PFSK-1 (cell line): Measurements from ENCODE around the gene MUC4.

Experiments
- FOXP2 ChIP-seq: optimal IDR thresholded peaks from 2 replicates; pipeline ENCODE3; 2011; ENCODE audit warnings: borderline replicate concordance, control low read depth, inconsistent platforms; ENCODE audit not compliant: insufficient read depth; ENCODE audit errors: extremely low read length, extremely low read depth
- POLR2AphosphoS5 ChIP-seq: IDR thresholded peaks from 2 replicates; pipeline ENCODE4 v1.6.1; 2012; ENCODE audit warnings: low read depth, mild to moderate bottlenecking, control low read depth, low read length, moderate library complexity
- REST ChIP-seq, 2 experiments: IDR thresholded peaks; 2 replicates each; pipeline versions ENCODE4 v1.6.1 to v1.8.0; 2011 to 2012; ENCODE audit warnings: low read depth in 2 of 2, low read length in 2 of 2, control low read depth in 1 of 2, inconsistent platforms in 1 of 2, mild to moderate bottlenecking in 1 of 2, moderate library complexity in 1 of 2; ENCODE audit not compliant: insufficient read depth in 1 of 2
- SIN3A ChIP-seq: IDR thresholded peaks from 2 replicates; pipeline ENCODE4 v1.6.1; 2012; ENCODE audit warnings: mild to moderate bottlenecking, low read length, moderate library complexity, borderline replicate concordance; ENCODE audit not compliant: insufficient read depth
- TAF1 ChIP-seq: IDR thresholded peaks from 2 replicates; pipeline ENCODE4 v1.6.1; 2012; ENCODE audit warnings: low read length, control low read depth, borderline replicate concordance; ENCODE audit not compliant: insufficient read depth

Gene MUC4

GRCh38 chr3:195817578-195818135, 5.9 kb upstream of the MUC4 start:
- TF ChIP-seq SIN3A (no peak), TAF1 (no peak), REST (IDR thresholded peaks at IDR 0.05; ENCODE audit: insufficient read depth in 1 of 2, low read depth in 2 of 2, low read length in 2 of 2) (no peak), POLR2AphosphoS5 (no peak), FOXP2 (no peak)

GRCh38 chr3:195815169-195815771, 3.5 kb upstream of the MUC4 start:
- TF ChIP-seq TAF1 (no peak), REST (IDR thresholded peaks at IDR 0.05; ENCODE audit: insufficient read depth in 1 of 2, low read depth in 2 of 2, low read length in 2 of 2) (no peak), POLR2AphosphoS5 (no peak), SIN3A (no peak), FOXP2 (no peak)

DNA sequence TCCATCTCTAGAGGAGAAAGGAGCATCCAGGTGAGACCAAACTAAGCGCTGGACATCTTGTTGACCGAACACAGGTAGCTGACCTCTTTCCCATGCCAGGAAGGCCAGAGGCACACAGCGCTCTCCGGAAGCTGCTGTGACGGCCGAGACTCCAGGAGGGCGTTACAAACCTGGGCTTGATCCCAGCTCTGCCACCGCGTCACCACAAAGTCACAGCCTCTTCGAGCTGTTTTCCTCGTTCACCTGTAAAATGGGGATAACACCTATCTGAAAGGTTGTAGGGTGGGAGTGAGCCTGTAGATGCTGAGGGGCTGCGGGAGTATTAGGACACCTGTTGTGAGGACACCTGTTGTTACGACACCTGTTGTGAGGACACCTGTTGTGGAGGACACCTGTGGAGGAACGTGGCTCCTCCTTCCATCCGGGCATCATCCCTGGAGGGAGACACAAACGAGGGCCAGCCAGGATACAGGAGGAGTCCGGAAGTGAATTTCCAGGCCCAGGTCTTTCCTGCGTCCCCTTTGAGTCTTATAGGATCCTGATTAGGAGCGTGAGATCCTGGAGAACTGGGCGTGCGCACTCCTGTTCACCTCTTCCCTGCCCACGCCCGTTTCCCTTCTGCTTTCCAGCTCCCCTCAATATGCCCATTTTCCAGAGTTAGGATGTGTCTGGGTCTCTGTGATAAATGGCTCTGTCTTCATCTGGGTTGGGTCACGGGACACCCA, 2.3 kb upstream of the MUC4 start:
- no peak for TF ChIP-seq TAF1

GRCh38 chr3:195812366-195812765, 637 bp upstream of the MUC4 start:
- no peak for TF ChIP-seq FOXP2
- no peak for TF ChIP-seq REST (IDR thresholded peaks at IDR 0.05; ENCODE audit: insufficient read depth in 1 of 2, low read depth in 2 of 2, low read length in 2 of 2)
- no peak for TF ChIP-seq TAF1

DNA sequence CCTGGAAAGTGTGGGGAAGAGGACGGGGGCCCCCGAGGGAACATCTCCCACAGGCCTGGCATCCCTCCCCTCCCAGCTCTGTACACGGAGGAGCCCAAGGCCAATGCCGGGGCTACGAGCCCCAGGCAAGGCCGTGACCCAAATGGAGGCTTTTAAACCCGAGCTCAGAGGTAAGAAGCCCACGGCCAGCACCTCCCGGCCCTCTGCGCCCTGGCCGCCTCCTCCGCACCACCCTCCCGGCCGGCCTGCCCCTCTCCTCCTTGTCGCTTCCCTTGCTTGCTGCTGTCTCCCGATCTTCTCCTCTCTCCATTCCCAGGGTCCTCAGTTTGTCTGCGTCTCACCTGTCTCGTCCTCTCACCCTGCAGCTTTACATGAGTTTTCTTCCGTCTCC, 1.3 kb downstream of the MUC4 start:
- no peak for TF ChIP-seq TAF1
- no peak for TF ChIP-seq SIN3A
- TF ChIP-seq FOXP2, result no peak
- TF ChIP-seq POLR2AphosphoS5, result no peak
- no peak for TF ChIP-seq REST (IDR thresholded peaks at IDR 0.05; ENCODE audit: insufficient read depth in 1 of 2, low read depth in 2 of 2, low read length in 2 of 2)
